ENCODE results near the gene NCOA7. TPM values are rescaled to one million over a fixed set of nuclear protein-coding genes. Genes with fewer than 3 reads are reported as not detected.

Gene NCOA7
- total RNA-seq, 1 experiment from 2014 or later = 14.4 TPM

- Mint-ChIP-seq H3K4me1 (peaks cover 58% of the 10 kb centered on the region), H3K27ac (peak overlapping the region; percentile 99), H3K36me3 (no peaks in the 10 kb centered on the region), H3K27me3 (ENCODE audit: low read depth) (peaks cover 28% of the 10 kb centered on the region), H3K4me3 (peak overlapping the region; percentile 78), H3K9me3 (no peaks in the 10 kb centered on the region)
- ChIA-PET CTCF (interaction anchor here (0.9 to 1.7 kb wide), 7 partner anchors 8 to 210 kb away, joined by 3 to 12 read pairs (median 4); partner anchors contain the start of genes HINT3 and NCOA7), POLR2A (interaction anchor here (0.7 to 1.3 kb wide), 5 partner anchors 13 to 54 kb away, joined by 3 to 7 read pairs (median 4); partner anchors contain the start of gene NCOA7)
- TF ChIP-seq USF1 (CRISPR knock-in tag; IDR thresholded peaks at IDR 0.05) (0 out of 2 replicates have a peak, but pooled peaks have one; percentile 23), ZNF219 (CRISPR knock-in tag; IDR thresholded peaks at IDR 0.05; ENCODE audit: borderline replicate concordance) (no peak)
- no peak for DNase-seq (ENCODE audit: low spot score)
- ATAC-seq = no peak
Measured at GRCh38 chr6:125746019-125746414, 44.7 kb upstream of the NCOA7 start.

GRCh38 chr6:125746731-125747588 lies 43.8 kb upstream of the NCOA7 start:
- Mint-ChIP-seq H3K9me3 (no peaks in the 10 kb centered on the region), H3K36me3 (no peaks in the 10 kb centered on the region), H3K4me3 (peak overlapping the region; percentile 78), H3K27me3 (ENCODE audit: low read depth) (peaks cover 28% of the 10 kb centered on the region), H3K4me1 (peaks cover 62% of the 10 kb centered on the region), H3K27ac (peak overlapping the region; percentile 99)
- DNase-seq (ENCODE audit: low spot score) (peak; percentile 81), ATAC-seq (peak; percentile 48)
- TF ChIP-seq FOXP4 (CRISPR knock-in tag; IDR thresholded peaks at IDR 0.05) = peak; percentile 40; the same call in 1 of the 2 replicates
- TF ChIP-seq FOXP1 (CRISPR knock-in tag; IDR thresholded peaks at IDR 0.05; ENCODE audit: borderline replicate concordance) = no peak
- no peak for TF ChIP-seq ZNF317 (CRISPR knock-in tag; IDR thresholded peaks at IDR 0.05; ENCODE audit: borderline replicate concordance, low read depth)
- TF ChIP-seq TEAD1 (CRISPR knock-in tag; IDR thresholded peaks at IDR 0.05) = peak; percentile 54; the same call in 1 of the 2 replicates
- 0 out of 2 replicates have a peak, but pooled peaks have one; percentile 9 for TF ChIP-seq USF2 (CRISPR knock-in tag; IDR thresholded peaks at IDR 0.05)
- no peak for TF ChIP-seq CTCF (IDR thresholded peaks at IDR 0.05)
- no peak for TF ChIP-seq NFYB (CRISPR knock-in tag; conservative IDR thresholded peaks at IDR 0.05; ENCODE audit: low read depth)
- TF ChIP-seq FOXK1 (CRISPR knock-in tag; IDR thresholded peaks at IDR 0.05) = peak; percentile 78; the same call in 1 of the 2 replicates
- 0 out of 2 replicates have a peak, but pooled peaks have one; percentile 33 for TF ChIP-seq HMGXB4 (CRISPR knock-in tag; IDR thresholded peaks at IDR 0.05)
- TF ChIP-seq ZMAT4 (CRISPR knock-in tag; IDR thresholded peaks at IDR 0.05) = no peak
- ChIA-PET POLR2A (interaction anchor here (1.4 kb wide), 1 partner anchor 162 kb away, joined by 3 read pairs; no protein-coding TSS in a partner anchor), CTCF (interaction anchor here (0.9 to 2.0 kb wide), 3 partner anchors 12 to 44 kb away, joined by 3 to 7 read pairs (median 6); partner anchors contain the start of gene NCOA7)
